Body of pancreas (tissue), 4 donors: ENCODE measurements around the gene CCDC93.

Experiments used
- CTCF ChIP-seq, 7 experiments: fragments of 450-650 bp in 4 of 7; fragments of 200-600 bp in 3 of 7; sonication (generic) in 3 of 7; IDR thresholded peaks; one replicate each; pipeline ENCODE4 v1.5.1; 2016 to 2019; ENCODE audit warnings: antibody characterized with exemption in 7 of 7
- POLR2A ChIP-seq, 3 donors: fragments of 450-650 bp; IDR thresholded peaks; one replicate each; pipeline ENCODE4 v1.6.1; 2016; ENCODE audit warnings: antibody characterized with exemption in 3 of 3, mild to moderate bottlenecking in 2 of 3

DNA sequence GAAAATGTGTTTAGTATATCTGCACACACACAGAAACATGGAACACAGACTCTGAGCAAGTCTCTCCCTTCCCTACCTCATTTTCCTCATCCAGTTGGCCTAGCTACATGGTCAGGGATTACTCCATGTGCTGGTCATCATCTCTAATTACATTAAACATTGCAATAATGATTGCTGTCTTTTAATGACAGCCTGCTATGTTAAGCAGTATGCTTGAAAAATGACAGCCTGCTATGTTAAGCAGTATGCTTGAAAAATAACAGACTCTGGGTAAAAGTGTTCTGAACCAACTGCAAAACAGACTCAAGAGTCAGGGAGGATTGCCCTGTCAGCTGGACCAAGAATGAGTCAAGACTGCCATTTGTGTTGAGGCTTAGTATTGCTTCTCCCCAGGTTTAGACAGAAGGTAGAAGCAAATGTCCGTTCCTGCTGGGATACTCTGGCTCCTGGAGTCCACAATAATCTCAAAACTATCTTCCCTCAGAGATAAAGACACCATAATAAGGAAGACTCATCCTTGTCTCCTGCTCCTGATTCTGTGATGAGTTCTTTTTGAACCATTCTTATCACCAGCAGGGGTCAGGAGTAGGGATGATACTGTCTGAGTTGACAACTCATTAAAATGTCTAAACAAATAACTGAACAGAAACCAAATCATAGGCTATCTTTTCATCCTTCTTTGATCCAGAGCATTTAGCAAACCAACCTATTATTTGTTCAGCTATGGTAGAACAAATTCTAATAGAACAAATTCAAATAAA lies 57.7 kb downstream of the CCDC93 start:
- no peak for TF ChIP-seq CTCF (IDR thresholded peaks at IDR 0.05)
- TF ChIP-seq POLR2A (IDR thresholded peaks at IDR 0.05), result no peak
